Measurements from ENCODE around the gene CD55.

Gene CD55

GRCh38 chr1:207302618-207303393 is 18.7 kb upstream of the CD55 start:
- Histone ChIP-seq H3K79me2 (ENCODE audit: control insufficient read depth, low read length) (no peaks in the 10 kb centered on the region), H3K27ac (ENCODE audit: low read depth, low read length) (no peak overlapping the region), H3K36me3 (ENCODE audit: control insufficient read depth, low read length) (no peaks in the 10 kb centered on the region), H3K4me2 (ENCODE audit: low read length) (no peak overlapping the region), H4K20me1 (ENCODE audit: control insufficient read depth, insufficient read depth, low read depth, low read length) (no peaks in the 10 kb centered on the region), H3F3A (ENCODE audit: control insufficient read depth, insufficient read depth) (no peaks in the 10 kb centered on the region), H3K9me2 (replicated peaks; ENCODE audit: control insufficient read depth, low read length) (no peaks in the 10 kb centered on the region), H3K4me1 (ENCODE audit: control insufficient read depth, low read length) (peaks cover 22% of the 10 kb centered on the region), H3K4me3 (ENCODE audit: low read length) (no peak overlapping the region), H3K27me3 (ENCODE audit: control insufficient read depth, low read length) (no peaks in the 10 kb centered on the region), H3K9me3 (ENCODE audit: control insufficient read depth, insufficient read depth, low read length) (no peaks in the 10 kb centered on the region)
- TF ChIP-seq EZH2phosphoT487 (IDR thresholded peaks at IDR 0.05; ENCODE audit: borderline replicate concordance, low read length) = no peak
- no peak for TF ChIP-seq CTCF (IDR thresholded peaks at IDR 0.05; ENCODE audit: low read depth, low read length, poor library complexity, severe bottlenecking)

- Histone ChIP-seq H3K9me3 (ENCODE audit: control insufficient read depth, insufficient read depth, low read length) (no peaks in the 10 kb centered on the region), H3K27ac (ENCODE audit: low read depth, low read length) (no peak overlapping the region), H3K36me3 (ENCODE audit: control insufficient read depth, low read length) (peaks cover 4% of the 10 kb centered on the region), H3F3A (ENCODE audit: control insufficient read depth, insufficient read depth) (peaks cover 7% of the 10 kb centered on the region), H3K9me2 (replicated peaks; ENCODE audit: control insufficient read depth, low read length) (no peaks in the 10 kb centered on the region), H4K20me1 (ENCODE audit: control insufficient read depth, insufficient read depth, low read depth, low read length) (no peaks in the 10 kb centered on the region), H3K27me3 (ENCODE audit: control insufficient read depth, low read length) (no peaks in the 10 kb centered on the region), H3K4me2 (ENCODE audit: low read length) (no peak overlapping the region), H3K79me2 (ENCODE audit: control insufficient read depth, low read length) (no peaks in the 10 kb centered on the region), H3K4me3 (ENCODE audit: low read length) (no peak overlapping the region), H3K4me1 (ENCODE audit: control insufficient read depth, low read length) (peaks cover 20% of the 10 kb centered on the region)
- TF ChIP-seq EZH2phosphoT487 (IDR thresholded peaks at IDR 0.05; ENCODE audit: borderline replicate concordance, low read length) = no peak
- no peak for TF ChIP-seq CTCF (IDR thresholded peaks at IDR 0.05; ENCODE audit: low read depth, low read length, poor library complexity, severe bottlenecking)
These were observed 16.6 kb upstream of the CD55 start for GRCh38 chr1:207304710-207305488.

- Histone ChIP-seq H3K27me3 (ENCODE audit: control insufficient read depth, low read length) (no peaks in the 10 kb centered on the region), H3K9me3 (ENCODE audit: control insufficient read depth, insufficient read depth, low read length) (no peaks in the 10 kb centered on the region), H3F3A (ENCODE audit: control insufficient read depth, insufficient read depth) (peaks cover 7% of the 10 kb centered on the region), H3K36me3 (ENCODE audit: control insufficient read depth, low read length) (peaks cover 4% of the 10 kb centered on the region), H3K9me2 (replicated peaks; ENCODE audit: control insufficient read depth, low read length) (no peaks in the 10 kb centered on the region), H3K4me1 (ENCODE audit: control insufficient read depth, low read length) (peaks cover 25% of the 10 kb centered on the region), H3K79me2 (ENCODE audit: control insufficient read depth, low read length) (no peaks in the 10 kb centered on the region), H3K27ac (ENCODE audit: low read depth, low read length) (no peak overlapping the region), H3K4me2 (ENCODE audit: low read length) (no peak overlapping the region), H4K20me1 (ENCODE audit: control insufficient read depth, insufficient read depth, low read depth, low read length) (no peaks in the 10 kb centered on the region), H3K4me3 (ENCODE audit: low read length) (no peak overlapping the region)
- no peak for TF ChIP-seq EZH2phosphoT487 (IDR thresholded peaks at IDR 0.05; ENCODE audit: borderline replicate concordance, low read length)
- no peak for TF ChIP-seq CTCF (IDR thresholded peaks at IDR 0.05; ENCODE audit: low read depth, low read length, poor library complexity, severe bottlenecking)
These were observed 16.0 kb upstream of the CD55 start for GRCh38 chr1:207305489-207305873.
